BLaER1 (cell line): ENCODE data around the gene CALCOCO2.

Source experiments
- H3K27ac ChIP-seq: shearing (Covaris generic); formaldehyde crosslinking; 2 replicates; pipeline ENCODE4 v1.8.1; 2022
- H3K27me3 ChIP-seq: shearing (Covaris generic); formaldehyde crosslinking; 2 replicates; pipeline ENCODE4 v1.8.1; 2022
- H3K36me3 ChIP-seq: shearing (Covaris generic); formaldehyde crosslinking; 2 replicates; pipeline ENCODE4 v1.8.1; 2022
- H3K4me1 ChIP-seq: shearing (Covaris generic); formaldehyde crosslinking; 2 replicates; pipeline ENCODE4 v1.8.1; 2022
- H3K4me2 ChIP-seq: shearing (Covaris generic); formaldehyde crosslinking; 2 replicates; pipeline ENCODE4 v1.8.1; 2022
- H3K4me3 ChIP-seq: shearing (Covaris generic); formaldehyde crosslinking; 2 replicates; pipeline ENCODE4 v1.8.1; 2022
- H3K9ac ChIP-seq: shearing (Covaris generic); formaldehyde crosslinking; 2 replicates; pipeline ENCODE4 v1.8.1; 2022
- H3K9me3 ChIP-seq: shearing (Covaris generic); formaldehyde crosslinking; 2 replicates; pipeline ENCODE4 v1.8.1; 2022
- H4K20me1 ChIP-seq: shearing (Covaris generic); formaldehyde crosslinking; 2 replicates; pipeline ENCODE4 v1.8.1; 2022
- Cebpa-rat ChIP-seq: shearing (Covaris generic); IDR thresholded peaks from 2 replicates; pipeline ENCODE4 v1.8.1; 2022

CALCOCO2 gene

GRCh38 chr17:48893646-48894508, 63.0 kb downstream of the CALCOCO2 start:
- Histone ChIP-seq H3K36me3 (peaks cover 45% of the 10 kb centered on the region), H3K27ac (peak overlapping the region; percentile 81), H3K27me3 (no peaks in the 10 kb centered on the region), H3K4me3 (peak overlapping the region; percentile 80), H3K9me3 (no peaks in the 10 kb centered on the region), H4K20me1 (no peaks in the 10 kb centered on the region), H3K4me1 (peaks cover 26% of the 10 kb centered on the region), H3K4me2 (peak overlapping the region; percentile 95), H3K9ac (peak overlapping the region; percentile 86)
- TF ChIP-seq Cebpa-rat = no peak

DNA sequence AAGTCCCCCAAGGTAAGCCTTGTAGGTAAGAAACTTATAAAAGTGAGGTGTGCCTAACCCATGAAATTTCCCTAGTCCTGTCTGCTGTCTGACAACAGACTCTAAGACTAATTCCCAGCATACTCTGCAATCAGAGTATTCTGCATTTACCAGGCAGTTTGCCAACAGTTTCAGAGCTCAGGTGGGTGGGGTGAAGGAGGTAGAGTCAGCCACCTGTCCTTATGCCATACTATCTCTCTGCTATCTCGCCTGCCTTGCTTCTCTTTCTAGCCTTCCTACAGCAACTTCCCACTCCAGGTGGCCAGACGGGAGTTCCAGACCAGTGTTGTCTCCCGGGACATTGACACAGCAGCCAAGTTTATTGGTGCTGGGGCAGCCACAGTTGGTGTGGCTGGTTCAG, 64.1 kb downstream of the CALCOCO2 start:
- H4K20me1 ChIP-seq = no peaks in the 10 kb centered on the region

GRCh38 chr17:48901241-48901640, 70.4 kb downstream of the CALCOCO2 start:
- no peak overlapping the region for H3K4me3 ChIP-seq
- H3K36me3 ChIP-seq = peaks cover 24% of the 10 kb centered on the region
- no peak overlapping the region for H3K27ac ChIP-seq
- no peaks in the 10 kb centered on the region for H3K27me3 ChIP-seq
- H3K9ac ChIP-seq = no peak overlapping the region
- no peak overlapping the region for H3K4me2 ChIP-seq
- no peak for TF ChIP-seq Cebpa-rat
- no peaks in the 10 kb centered on the region; the same call in 1 of the 2 replicates for H3K4me1 ChIP-seq
- H4K20me1 ChIP-seq = no peaks in the 10 kb centered on the region
- no peaks in the 10 kb centered on the region for H3K9me3 ChIP-seq

More for the DNA sequence above, 64.1 kb downstream of the CALCOCO2 start:
- Histone ChIP-seq H3K4me1 (peaks cover 26% of the 10 kb centered on the region), H3K9ac (no peak overlapping the region), H3K27me3 (no peaks in the 10 kb centered on the region), H3K4me3 (no peak overlapping the region), H3K36me3 (peaks cover 45% of the 10 kb centered on the region), H3K27ac (no peak overlapping the region), H3K4me2 (no peak overlapping the region), H3K9me3 (no peaks in the 10 kb centered on the region)
- TF ChIP-seq Cebpa-rat = no peak

GRCh38 chr17:48903401-48903800, 72.6 kb downstream of the CALCOCO2 start:
- Histone ChIP-seq H3K4me1 (peaks cover 14% of the 10 kb centered on the region), H3K36me3 (peaks cover 2% of the 10 kb centered on the region), H3K27me3 (no peaks in the 10 kb centered on the region), H3K4me3 (no peak overlapping the region), H3K9me3 (no peaks in the 10 kb centered on the region), H3K4me2 (no peak overlapping the region), H4K20me1 (no peaks in the 10 kb centered on the region), H3K9ac (no peak overlapping the region), H3K27ac (no peak overlapping the region)
- TF ChIP-seq Cebpa-rat = no peak

- Histone ChIP-seq H3K4me2 (no peak overlapping the region), H3K36me3 (no peaks in the 10 kb centered on the region), H3K4me3 (no peak overlapping the region), H3K4me1 (peaks cover 15% of the 10 kb centered on the region), H3K9ac (no peak overlapping the region), H3K9me3 (no peaks in the 10 kb centered on the region), H3K27me3 (no peaks in the 10 kb centered on the region), H4K20me1 (peaks cover 4% of the 10 kb centered on the region), H3K27ac (no peak overlapping the region)
- TF ChIP-seq Cebpa-rat = no peak
Measured at GRCh38 chr17:48904428-48904827, 73.6 kb downstream of the CALCOCO2 start.

- Histone ChIP-seq H3K4me1 (peaks cover 31% of the 10 kb centered on the region), H3K9me3 (no peaks in the 10 kb centered on the region), H3K4me2 (no peak overlapping the region), H3K36me3 (peaks cover 14% of the 10 kb centered on the region), H3K27me3 (no peaks in the 10 kb centered on the region), H3K4me3 (no peak overlapping the region), H3K27ac (no peak overlapping the region), H3K9ac (no peak overlapping the region), H4K20me1 (peaks cover 21% of the 10 kb centered on the region)
- TF ChIP-seq Cebpa-rat = no peak
Measured at GRCh38 chr17:48905987-48906515, 75.2 kb downstream of the CALCOCO2 start.

GRCh38 chr17:48907713-48908046, 76.8 kb downstream of the CALCOCO2 start:
- peaks cover 33% of the 10 kb centered on the region for H3K4me1 ChIP-seq
- peak overlapping the region; percentile 96 for H3K9ac ChIP-seq
- peak overlapping the region; percentile 97 for H3K27ac ChIP-seq
- peak overlapping the region; percentile 93 for H3K4me2 ChIP-seq
- peaks cover 30% of the 10 kb centered on the region for H3K36me3 ChIP-seq
- no peaks in the 10 kb centered on the region for H3K27me3 ChIP-seq
- H3K4me3 ChIP-seq = peak overlapping the region; percentile 96
- TF ChIP-seq Cebpa-rat = no peak
- peaks cover 37% of the 10 kb centered on the region for H4K20me1 ChIP-seq
- no peaks in the 10 kb centered on the region for H3K9me3 ChIP-seq

- Histone ChIP-seq H3K9me3 (no peaks in the 10 kb centered on the region), H3K4me1 (peaks cover 33% of the 10 kb centered on the region), H3K27ac (peak within 1 kb of the TSS; percentile 97), H3K9ac (peak within 1 kb of the TSS; percentile 96), H3K27me3 (no peaks in the 10 kb centered on the region), H3K4me2 (peak within 1 kb of the TSS; percentile 93), H3K36me3 (peaks cover 36% of the 10 kb centered on the region), H3K4me3 (peak within 1 kb of the TSS; percentile 96), H4K20me1 (peaks cover 42% of the 10 kb centered on the region)
- TF ChIP-seq Cebpa-rat = no peak
Measured at GRCh38 chr17:48908047-48908843, 77.4 kb downstream of the CALCOCO2 start, which contains the start of gene UBE2Z. Gene UBE2Z (plus strand): TSS chr17:48908407. CDS start chr17:48908504, 97 bp downstream.

DNA sequence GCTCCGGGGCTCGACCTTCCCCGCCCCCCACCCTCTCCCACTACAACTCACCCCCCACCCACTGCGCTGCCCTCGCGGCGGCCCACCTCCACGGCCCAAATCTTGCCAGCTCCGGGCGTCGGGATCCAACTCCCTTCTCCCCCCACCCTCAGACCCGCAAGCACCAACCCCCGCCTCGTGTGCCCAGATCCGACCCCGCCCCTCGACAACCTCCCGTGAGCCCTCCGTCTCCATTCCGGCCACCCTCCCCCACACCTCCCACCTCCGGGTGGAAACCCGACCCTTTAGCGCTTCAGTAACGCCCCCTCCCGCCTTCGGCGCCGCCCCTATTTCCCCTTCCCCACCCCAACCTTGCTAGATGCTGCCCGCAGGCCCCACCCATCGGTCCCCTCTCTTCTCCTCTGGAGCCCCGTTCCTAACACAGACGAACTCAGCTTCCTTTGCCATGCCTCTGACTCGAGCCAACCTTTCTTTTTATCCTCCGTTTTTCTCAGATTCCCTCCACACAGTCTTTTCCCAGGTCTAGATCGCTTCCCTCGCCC, 78.1 kb downstream of the CALCOCO2 start:
- H3K36me3 ChIP-seq = peaks cover 42% of the 10 kb centered on the region
- TF ChIP-seq Cebpa-rat = no peak

More for the DNA sequence above, 78.1 kb downstream of the CALCOCO2 start:
- H4K20me1 ChIP-seq = peaks cover 49% of the 10 kb centered on the region
- H3K9me3 ChIP-seq = no peaks in the 10 kb centered on the region
- peak overlapping the region; percentile 93 for H3K4me2 ChIP-seq
- peaks cover 33% of the 10 kb centered on the region for H3K4me1 ChIP-seq
- H3K9ac ChIP-seq = peak overlapping the region; percentile 96
- peak overlapping the region; percentile 97 for H3K27ac ChIP-seq
- no peaks in the 10 kb centered on the region for H3K27me3 ChIP-seq
- H3K4me3 ChIP-seq = peak overlapping the region; percentile 96
